K562 (cell line): ENCODE results near the gene GATA5. TPM values are rescaled to one million over a fixed set of nuclear protein-coding genes. Genes with fewer than 3 reads are reported as not detected.

ENCODE experiments used
- ARID4B ChIP-seq: sonication (generic); formaldehyde crosslinking; IDR thresholded peaks from 2 replicates; pipeline ENCODE4 v1.8.0; 2022; ENCODE audit warnings: mild to moderate bottlenecking, missing genetic modification reagents
- BDP1 ChIP-seq: IDR thresholded peaks from 3 replicates; pipeline ENCODE4 v1.6.1; 2011; ENCODE audit not compliant: insufficient read length, insufficient read depth
- GABPB1 ChIP-seq: sonication (generic); formaldehyde crosslinking; IDR thresholded peaks from 2 replicates; pipeline ENCODE4 v1.8.0; 2022; ENCODE audit warnings: mild to moderate bottlenecking, missing genetic modification reagents
- HDAC1 ChIP-seq, 2 experiments: fragments of 450-650 bp; IDR thresholded peaks; 2 replicates each; pipeline ENCODE4 v1.6.1; 2016 to 2017; ENCODE audit warnings: inconsistent platforms in 1 of 2, mild to moderate bottlenecking in 1 of 2, moderate library complexity in 1 of 2
- KDM2B ChIP-seq: fragments of 250-450 bp; sonication (Bioruptor Pico); IDR thresholded peaks from 2 replicates; pipeline ENCODE4 v1.8.0; 2021; ENCODE audit warnings: mild to moderate bottlenecking, moderate library complexity
- OTX1 ChIP-seq: fragments of 450-650 bp; formaldehyde crosslinking; IDR thresholded peaks from 2 replicates; pipeline ENCODE4 v1.4.0; 2022; ENCODE audit warnings: mild to moderate bottlenecking
- RUNX1 ChIP-seq: sonication (generic); IDR thresholded peaks from 2 replicates; pipeline ENCODE4 v1.6.1; 2016; ENCODE audit warnings: antibody characterized with exemption, low read depth
- SP1 ChIP-seq: sonication (generic); formaldehyde crosslinking; IDR thresholded peaks from 2 replicates; pipeline ENCODE4 v1.8.1; 2022; ENCODE audit warnings: mild to moderate bottlenecking, missing genetic modification reagents
- SUPT5H ChIP-seq: fragments of 450-650 bp; IDR thresholded peaks from 2 replicates; pipeline ENCODE4 v1.6.1; 2016
- TBP ChIP-seq: optimal IDR thresholded peaks from 2 replicates; pipeline ENCODE3; 2011; ENCODE audit warnings: low read depth, low read length, improper control_type of control experiment
- ZNF143 ChIP-seq: sonication (generic); formaldehyde crosslinking; IDR thresholded peaks from 2 replicates; pipeline ENCODE4 v1.9.0; 2022; ENCODE audit warnings: mild to moderate bottlenecking, missing genetic modification reagents
- ZNF511 ChIP-seq: sonication (generic); formaldehyde crosslinking; IDR thresholded peaks from 2 replicates; pipeline ENCODE4 v1.8.0; 2022; ENCODE audit warnings: mild to moderate bottlenecking, missing genetic modification reagents
- ZNF512 ChIP-seq: IDR thresholded peaks from 2 replicates; pipeline ENCODE4 v1.6.1; 2016; ENCODE audit warnings: missing genetic modification characterization, missing compliant biosample characterization
- polyA plus RNA-seq, 8 experiments: library from polyadenylated mRNA; depleted of rRNA in 4 of 8; stranded (reverse) in 5 of 8; unstranded in 3 of 8; fragments of >200 nt; fragmentation: Nextera tagmentation in 2 of 8; fragmentation: Illumina TruSeq in 1 of 8; extraction: Ambion mirVana in 2 of 8; extraction: Trizol in 1 of 8; gene quantifications; 2 replicates each; pipeline versions ENCODE4 v1.2.1 to v1.2.3, GENCODE V29; 2011 to 2014; ENCODE audit warnings: inconsistent platforms in 1 of 8, missing spikeins in 1 of 8
- total RNA-seq, 7 experiments: library from RNA; depleted of rRNA in 6 of 7; stranded (reverse); fragments of >200 nt in 6 of 7; fragmentation: Illumina TruSeq in 2 of 7; extraction: Trizol in 2 of 7; gene quantifications; 2 replicates each; pipeline versions ENCODE4 v1.2.1 to v1.2.3, GENCODE V29; 2011 to 2021; ENCODE audit warnings: low replicate concordance in 1 of 7
- TF ChIP-seq, protein P1 (sequence below): sonication (generic); formaldehyde crosslinking; IDR thresholded peaks from 2 replicates; pipeline ENCODE4 v1.8.1; 2022; ENCODE audit warnings: missing genetic modification reagents
- TF ChIP-seq, protein P2 (sequence below): sonication (generic); formaldehyde crosslinking; IDR thresholded peaks from 2 replicates; pipeline ENCODE4 v1.8.0; 2022; ENCODE audit warnings: missing genetic modification reagents, mild to moderate bottlenecking, moderate library complexity, borderline replicate concordance
- TF ChIP-seq, protein P3 (sequence below): sonication (generic); formaldehyde crosslinking; IDR thresholded peaks from 2 replicates; pipeline ENCODE4 v1.8.0; 2022; ENCODE audit warnings: missing genetic modification reagents, mild to moderate bottlenecking, borderline replicate concordance

Gene GATA5
- total and polyA plus RNA-seq, 9 of the 15 experiments (the other 6 are each of a cell fraction or from before 2014, with no cell fraction given), result 0.09 to 0.57 (median 0.20) TPM; not detected in 3

DNA sequence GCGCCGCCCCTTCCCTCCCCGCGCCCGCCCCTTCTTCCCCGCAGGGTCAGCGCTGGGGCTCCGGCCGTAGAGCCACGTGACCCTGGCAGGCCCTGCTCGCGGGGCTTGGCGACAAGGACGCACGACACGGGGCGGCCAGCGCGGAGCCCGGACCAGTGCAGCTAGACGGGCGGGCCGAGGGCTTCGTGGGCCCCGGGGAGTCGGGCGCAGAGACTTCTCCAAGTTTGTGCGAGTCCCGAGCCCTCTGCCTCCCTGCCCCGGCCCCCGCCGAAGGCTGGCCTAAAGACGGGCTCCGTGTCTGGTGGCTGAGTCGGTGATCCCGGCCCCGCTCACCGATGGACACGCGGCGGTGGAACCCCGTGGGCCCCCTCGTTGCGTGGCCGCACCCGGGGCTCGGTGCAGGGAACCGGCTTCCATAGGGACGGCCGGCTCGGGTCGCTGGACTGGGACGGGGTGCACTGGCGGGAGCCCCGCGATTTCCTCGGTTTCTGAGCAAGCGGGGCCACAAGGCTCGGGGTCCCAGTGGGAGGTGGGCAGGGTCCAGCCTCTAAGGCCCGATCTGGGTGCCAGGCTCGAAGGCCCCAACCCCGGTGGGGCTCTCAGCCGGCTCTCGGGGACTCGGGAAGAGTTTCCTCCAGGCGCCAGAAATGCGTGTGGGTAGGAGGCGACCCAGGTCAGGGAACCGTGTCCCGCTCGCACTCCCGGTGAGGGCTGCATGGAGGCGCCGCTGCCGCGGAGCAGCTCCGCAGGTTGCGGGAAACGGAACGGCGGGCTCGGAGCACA, 452 bp upstream of the GATA5 start (continued):
- peak; percentile 38; the same call in 1 of the 2 replicates for TF ChIP-seq SUPT5H
- peak; percentile 80 for TF ChIP-seq ARID4B (CRISPR knock-in tag)
- TF ChIP-seq SP1, result peak; percentile 64; the same call in 1 of the 2 replicates
- no peak for TF ChIP-seq RUNX1
- peak; percentile 94; the same call in 1 of the 2 replicates for TF ChIP-seq ZNF512
- no peak for TF ChIP-seq BDP1
- peak; percentile 81; the same call in 1 of the 2 replicates for TF ChIP-seq KDM2B (CRISPR knock-in tag)
- peak; percentile 98 for TF ChIP-seq ZNF511 (CRISPR knock-in tag)
- peak; percentile 44; the same call in 1 of the 2 replicates for TF ChIP-seq ZNF143
- TF ChIP-seq, protein P1, sequence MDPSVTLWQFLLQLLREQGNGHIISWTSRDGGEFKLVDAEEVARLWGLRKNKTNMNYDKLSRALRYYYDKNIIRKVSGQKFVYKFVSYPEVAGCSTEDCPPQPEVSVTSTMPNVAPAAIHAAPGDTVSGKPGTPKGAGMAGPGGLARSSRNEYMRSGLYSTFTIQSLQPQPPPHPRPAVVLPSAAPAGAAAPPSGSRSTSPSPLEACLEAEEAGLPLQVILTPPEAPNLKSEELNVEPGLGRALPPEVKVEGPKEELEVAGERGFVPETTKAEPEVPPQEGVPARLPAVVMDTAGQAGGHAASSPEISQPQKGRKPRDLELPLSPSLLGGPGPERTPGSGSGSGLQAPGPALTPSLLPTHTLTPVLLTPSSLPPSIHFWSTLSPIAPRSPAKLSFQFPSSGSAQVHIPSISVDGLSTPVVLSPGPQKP (CRISPR knock-in tag), result no peak
- peak; percentile 79 for TF ChIP-seq GABPB1
- peak; percentile 20 for TF ChIP-seq TBP
- TF ChIP-seq OTX1 (CRISPR knock-in tag), result no peak
- TF ChIP-seq, protein P2, sequence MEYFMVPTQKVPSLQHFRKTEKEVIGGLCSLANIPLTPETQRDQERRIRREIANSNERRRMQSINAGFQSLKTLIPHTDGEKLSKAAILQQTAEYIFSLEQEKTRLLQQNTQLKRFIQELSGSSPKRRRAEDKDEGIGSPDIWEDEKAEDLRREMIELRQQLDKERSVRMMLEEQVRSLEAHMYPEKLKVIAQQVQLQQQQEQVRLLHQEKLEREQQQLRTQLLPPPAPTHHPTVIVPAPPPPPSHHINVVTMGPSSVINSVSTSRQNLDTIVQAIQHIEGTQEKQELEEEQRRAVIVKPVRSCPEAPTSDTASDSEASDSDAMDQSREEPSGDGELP (CRISPR knock-in tag), result peak; percentile 66; the same call in 1 of the 2 replicates
- TF ChIP-seq, protein P3, sequence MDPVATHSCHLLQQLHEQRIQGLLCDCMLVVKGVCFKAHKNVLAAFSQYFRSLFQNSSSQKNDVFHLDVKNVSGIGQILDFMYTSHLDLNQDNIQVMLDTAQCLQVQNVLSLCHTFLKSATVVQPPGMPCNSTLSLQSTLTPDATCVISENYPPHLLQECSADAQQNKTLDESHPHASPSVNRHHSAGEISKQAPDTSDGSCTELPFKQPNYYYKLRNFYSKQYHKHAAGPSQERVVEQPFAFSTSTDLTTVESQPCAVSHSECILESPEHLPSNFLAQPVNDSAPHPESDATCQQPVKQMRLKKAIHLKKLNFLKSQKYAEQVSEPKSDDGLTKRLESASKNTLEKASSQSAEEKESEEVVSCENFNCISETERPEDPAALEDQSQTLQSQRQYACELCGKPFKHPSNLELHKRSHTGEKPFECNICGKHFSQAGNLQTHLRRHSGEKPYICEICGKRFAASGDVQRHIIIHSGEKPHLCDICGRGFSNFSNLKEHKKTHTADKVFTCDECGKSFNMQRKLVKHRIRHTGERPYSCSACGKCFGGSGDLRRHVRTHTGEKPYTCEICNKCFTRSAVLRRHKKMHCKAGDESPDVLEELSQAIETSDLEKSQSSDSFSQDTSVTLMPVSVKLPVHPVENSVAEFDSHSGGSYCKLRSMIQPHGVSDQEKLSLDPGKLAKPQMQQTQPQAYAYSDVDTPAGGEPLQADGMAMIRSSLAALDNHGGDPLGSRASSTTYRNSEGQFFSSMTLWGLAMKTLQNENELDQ (CRISPR knock-in tag), result peak; percentile 96
- peak in 1 of 2 experiments; percentile 12; a peak in 1 of 4 replicates for TF ChIP-seq HDAC1 (IDR thresholded peaks at IDR 0.05)
